Activated B cell treated with CpG ODN at 0.5 μM for 24 hours (primary cell): ENCODE results near the gene ADGRL4. TPM values are rescaled to one million over a fixed set of nuclear protein-coding genes. Genes with fewer than 3 reads are reported as not detected.

Experiments used
- ATAC-seq: fragments of 200-7000 bp; cut with Tn5 transposase; one replicate; pipeline ENCODE4 v1.10.0; 2021; ENCODE audit warnings: low read depth, mild to moderate bottlenecking, moderate library complexity
- CTCF ChIA-PET: fragments of 350-600 bp; sonication (Branson Sonifier 250); formaldehyde crosslinking; loops from one replicate; lab custom pipeline; 2021; ENCODE audit warnings: antibody characterized with exemption; lab: Charles Lee
- POLR2A ChIA-PET: fragments of 350-600 bp; sonication (Branson Sonifier 250); formaldehyde crosslinking; loops from one replicate; lab custom pipeline; 2021; ENCODE audit warnings: antibody characterized with exemption; lab: Charles Lee
- DNase-seq: peaks from one replicate; pipeline ENCODE4 v3.0.0; 2022
- H3K27ac Mint-ChIP-seq: one replicate; pipeline ENCODE4 v1.8.0; 2020; ENCODE audit warnings: mixed read lengths
- H3K27me3 Mint-ChIP-seq: one replicate; pipeline ENCODE4 v1.8.0; 2021; ENCODE audit warnings: mixed read lengths
- H3K36me3 Mint-ChIP-seq: one replicate; pipeline ENCODE4 v1.8.0; 2021; ENCODE audit warnings: low read depth, mixed read lengths
- H3K4me1 Mint-ChIP-seq: one replicate; pipeline ENCODE4 v1.8.0; 2021; ENCODE audit warnings: mixed read lengths
- H3K4me3 Mint-ChIP-seq: one replicate; pipeline ENCODE4 v1.8.0; 2020; ENCODE audit warnings: mild to moderate bottlenecking, mixed read lengths
- H3K9me3 Mint-ChIP-seq: one replicate; pipeline ENCODE4 v1.8.0; 2020; ENCODE audit warnings: mixed read lengths
- intact Hi-C: fragments of 100-400 bp; cut with micrococcal nuclease; formaldehyde crosslinking; loops from one replicate; pipeline ENCODE4 v1.15.1; 2024
- total RNA-seq: library from RNA; stranded (reverse); gene quantifications from 2 replicates; pipeline ENCODE4 v1.2.3, GENCODE V29; 2022
- TF ChIP-seq, protein P1 (sequence below): fragments of 200-600 bp; IDR thresholded peaks from one replicate; pipeline ENCODE4 v1.8.0; 2022; ENCODE audit warnings: antibody characterized with exemption, mild to moderate bottlenecking

ADGRL4 gene
- total RNA-seq, 1 donor from 2014 or later = not detected

DNA sequence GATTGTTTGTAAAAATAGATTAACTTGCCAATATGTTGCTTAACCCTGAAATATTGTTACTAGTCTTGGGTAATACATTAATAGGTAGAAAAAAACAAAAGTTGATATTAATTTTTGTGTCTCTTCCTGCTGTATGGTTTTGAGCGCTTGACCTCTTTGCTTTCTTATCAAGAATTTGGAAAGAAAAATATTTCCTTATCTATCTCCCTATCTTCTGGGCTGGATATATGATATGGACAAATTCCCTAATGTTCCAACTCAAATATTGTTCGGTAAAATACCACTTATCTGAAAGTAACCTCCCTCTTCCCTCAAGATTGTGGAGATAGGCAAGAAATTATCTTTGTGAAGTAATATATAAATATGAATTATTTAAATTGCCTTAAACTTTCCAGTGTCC, 57.3 kb downstream of the ADGRL4 start:
- H3K4me1 Mint-ChIP-seq = no peaks in the 10 kb centered on the region
- intact Hi-C loops = no loop called here
- H3K4me3 Mint-ChIP-seq = no peak overlapping the region
- CTCF ChIA-PET = no interaction called here
- no peaks in the 10 kb centered on the region for H3K9me3 Mint-ChIP-seq
- no peaks in the 10 kb centered on the region for H3K27me3 Mint-ChIP-seq
- no peak for ATAC-seq
- H3K36me3 Mint-ChIP-seq = no peaks in the 10 kb centered on the region
- TF ChIP-seq, protein P1, sequence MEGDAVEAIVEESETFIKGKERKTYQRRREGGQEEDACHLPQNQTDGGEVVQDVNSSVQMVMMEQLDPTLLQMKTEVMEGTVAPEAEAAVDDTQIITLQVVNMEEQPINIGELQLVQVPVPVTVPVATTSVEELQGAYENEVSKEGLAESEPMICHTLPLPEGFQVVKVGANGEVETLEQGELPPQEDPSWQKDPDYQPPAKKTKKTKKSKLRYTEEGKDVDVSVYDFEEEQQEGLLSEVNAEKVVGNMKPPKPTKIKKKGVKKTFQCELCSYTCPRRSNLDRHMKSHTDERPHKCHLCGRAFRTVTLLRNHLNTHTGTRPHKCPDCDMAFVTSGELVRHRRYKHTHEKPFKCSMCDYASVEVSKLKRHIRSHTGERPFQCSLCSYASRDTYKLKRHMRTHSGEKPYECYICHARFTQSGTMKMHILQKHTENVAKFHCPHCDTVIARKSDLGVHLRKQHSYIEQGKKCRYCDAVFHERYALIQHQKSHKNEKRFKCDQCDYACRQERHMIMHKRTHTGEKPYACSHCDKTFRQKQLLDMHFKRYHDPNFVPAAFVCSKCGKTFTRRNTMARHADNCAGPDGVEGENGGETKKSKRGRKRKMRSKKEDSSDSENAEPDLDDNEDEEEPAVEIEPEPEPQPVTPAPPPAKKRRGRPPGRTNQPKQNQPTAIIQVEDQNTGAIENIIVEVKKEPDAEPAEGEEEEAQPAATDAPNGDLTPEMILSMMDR = no peak
- no peak overlapping the region for H3K27ac Mint-ChIP-seq
- POLR2A ChIA-PET = no interaction called here
- DNase-seq = no peak

DNA sequence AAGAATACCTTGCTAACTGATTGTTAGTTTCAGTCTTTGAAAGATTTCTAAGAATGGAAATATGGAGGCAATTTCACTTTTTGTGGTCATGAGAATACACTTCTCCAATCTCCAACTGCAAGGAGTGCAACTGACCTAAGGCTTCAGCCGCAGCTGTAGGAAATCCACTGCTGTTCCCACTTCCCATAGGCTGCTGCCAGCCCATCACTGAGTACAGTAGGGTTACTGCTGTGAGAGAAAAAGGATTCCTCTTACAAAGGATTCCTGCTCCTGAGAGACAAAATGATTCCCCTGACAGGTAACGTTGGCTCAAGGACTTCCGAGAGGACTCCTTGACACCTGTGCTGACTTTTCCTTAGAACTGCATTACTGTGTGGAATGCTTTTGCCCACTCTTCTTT, 87.4 kb downstream of the ADGRL4 start:
- TF ChIP-seq, protein P1 = no peak
- no peaks in the 10 kb centered on the region for H3K9me3 Mint-ChIP-seq
- H3K27ac Mint-ChIP-seq = no peak overlapping the region
- DNase-seq (no peak), ATAC-seq (no peak)
- intact Hi-C loops = no loop called here
- H3K27me3 Mint-ChIP-seq = no peaks in the 10 kb centered on the region
- POLR2A ChIA-PET = no interaction called here
- no peaks in the 10 kb centered on the region for H3K36me3 Mint-ChIP-seq
- no peak overlapping the region for H3K4me3 Mint-ChIP-seq
- H3K4me1 Mint-ChIP-seq = no peaks in the 10 kb centered on the region
- CTCF ChIA-PET = no interaction called here

DNA sequence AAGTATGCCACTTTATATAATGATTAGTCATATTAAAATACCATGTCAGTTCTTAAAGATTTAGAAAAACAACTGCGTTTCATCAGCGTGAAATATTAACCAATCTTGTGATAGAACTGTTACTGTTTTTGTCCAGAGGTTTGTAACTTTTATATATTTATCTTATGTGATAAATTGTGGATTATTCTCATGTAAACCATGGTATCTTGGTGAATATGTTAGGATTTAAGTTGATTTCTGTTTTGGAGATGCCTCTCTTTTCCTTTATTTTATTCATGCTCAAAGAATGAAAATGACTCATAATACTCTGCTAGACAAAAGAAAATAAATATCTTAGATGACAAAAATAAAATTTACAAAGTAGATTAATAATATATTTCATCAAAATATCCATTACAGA, 88.4 kb downstream of the ADGRL4 start:
- Mint-ChIP-seq H3K27me3 (no peaks in the 10 kb centered on the region), H3K4me1 (no peaks in the 10 kb centered on the region), H3K9me3 (no peaks in the 10 kb centered on the region), H3K4me3 (no peak overlapping the region), H3K36me3 (no peaks in the 10 kb centered on the region), H3K27ac (no peak overlapping the region)
- TF ChIP-seq, protein P1 = no peak
- no peak for ATAC-seq
- intact Hi-C loops = no loop called here
- no peak for DNase-seq
- ChIA-PET POLR2A (no interaction called here), CTCF (no interaction called here)

DNA sequence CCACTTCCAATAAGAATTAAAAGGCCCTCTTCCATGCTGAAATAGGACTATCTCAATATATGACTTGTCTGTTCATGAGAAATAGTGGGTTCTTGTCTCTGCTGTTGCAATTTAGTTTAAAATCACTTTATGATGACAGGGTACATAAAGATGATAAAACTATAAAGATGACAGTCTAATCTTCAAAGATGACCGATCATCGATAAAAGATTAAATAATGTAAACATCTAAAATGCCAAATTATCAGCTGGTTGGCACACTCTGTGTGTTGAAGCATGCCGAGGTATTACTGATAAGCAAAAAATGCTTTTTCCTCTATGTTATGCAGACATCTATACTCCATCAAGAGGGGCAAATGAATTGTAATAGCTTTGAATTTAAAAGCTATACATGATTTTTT, 89.5 kb downstream of the ADGRL4 start:
- no peaks in the 10 kb centered on the region for H3K36me3 Mint-ChIP-seq
- no peaks in the 10 kb centered on the region for H3K27me3 Mint-ChIP-seq
- DNase-seq (no peak), ATAC-seq (no peak)
- TF ChIP-seq, protein P1 = no peak
- intact Hi-C loops = no loop called here
- no peaks in the 10 kb centered on the region for H3K9me3 Mint-ChIP-seq
- no peaks in the 10 kb centered on the region for H3K4me1 Mint-ChIP-seq
- H3K4me3 Mint-ChIP-seq = no peak overlapping the region
- no peak overlapping the region for H3K27ac Mint-ChIP-seq
- CTCF ChIA-PET = no interaction called here
- POLR2A ChIA-PET = no interaction called here

DNA sequence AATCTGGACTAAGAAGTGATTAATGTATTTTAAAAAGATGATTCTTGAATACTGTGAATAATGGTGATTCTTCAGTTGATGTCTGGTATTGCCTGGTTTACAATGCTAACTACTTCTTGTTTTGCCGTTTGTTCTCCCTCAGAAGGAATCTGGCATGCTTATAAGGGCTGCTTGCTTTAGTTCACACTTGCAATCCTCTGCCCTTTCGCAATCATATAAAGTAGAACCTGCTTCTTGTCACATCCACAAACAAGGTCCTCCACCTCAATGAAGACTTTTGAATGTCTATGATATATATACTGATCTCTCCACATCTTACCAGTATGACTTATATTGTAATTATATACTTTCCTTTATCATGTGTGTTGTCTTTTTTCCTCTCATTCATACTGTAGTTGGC, 92.6 kb downstream of the ADGRL4 start:
- Mint-ChIP-seq H3K9me3 (no peaks in the 10 kb centered on the region), H3K27ac (no peak overlapping the region), H3K27me3 (no peaks in the 10 kb centered on the region), H3K4me1 (no peaks in the 10 kb centered on the region), H3K36me3 (no peaks in the 10 kb centered on the region), H3K4me3 (no peak overlapping the region)
- intact Hi-C loops = no loop called here
- TF ChIP-seq, protein P1 = no peak
- DNase-seq (no peak), ATAC-seq (no peak)
- CTCF ChIA-PET = no interaction called here
- POLR2A ChIA-PET = no interaction called here
